Stimulated activated CD8-positive, alpha-beta memory T cell treated with anti-CD3 and anti-CD28 coated beads, Interleukin-7, amount 100 ng/mL, for 4 hours (primary cell): Measurements from ENCODE around the gene ASCC3.

Experiments used
- DNase-seq, 2 donors: peaks; one replicate each; pipeline ENCODE4 v3.0.0-alpha.2; 2020; ENCODE audit warnings: low read depth in 2 of 2

The ASCC3 gene

GRCh38 chr6:100491952-100492670, 389.0 kb downstream of the ASCC3 start:
- DNase-seq = no peak

GRCh38 chr6:100490065-100490464, 391.1 kb downstream of the ASCC3 start:
- no peak for DNase-seq

- DNase-seq = no peak
These were observed 392.9 kb downstream of the ASCC3 start for GRCh38 chr6:100488244-100488643.

- no peak for DNase-seq
These were observed 393.5 kb downstream of the ASCC3 start for GRCh38 chr6:100487638-100488037.

- DNase-seq = no peak
These were observed 395.9 kb downstream of the ASCC3 start for GRCh38 chr6:100485268-100485667.

GRCh38 chr6:100484474-100484873, 396.7 kb downstream of the ASCC3 start:
- no peak for DNase-seq

GRCh38 chr6:100482698-100483097, 398.4 kb downstream of the ASCC3 start:
- no peak for DNase-seq

GRCh38 chr6:100479179-100480035, 401.7 kb downstream of the ASCC3 start:
- DNase-seq = no peak

- no peak for DNase-seq
These were observed 405.4 kb downstream of the ASCC3 start for GRCh38 chr6:100475554-100476320.

GRCh38 chr6:100473182-100473581, 407.9 kb downstream of the ASCC3 start:
- DNase-seq = no peak

- no peak for DNase-seq
These were observed 408.5 kb downstream of the ASCC3 start for GRCh38 chr6:100472674-100473073.

GRCh38 chr6:100470422-100471120, 410.6 kb downstream of the ASCC3 start:
- DNase-seq = no peak

GRCh38 chr6:100469101-100469859, 411.8 kb downstream of the ASCC3 start:
- DNase-seq = no peak

GRCh38 chr6:100468016-100468622, 413.0 kb downstream of the ASCC3 start:
- no peak for DNase-seq

- DNase-seq = no peak
These were observed 413.8 kb downstream of the ASCC3 start for GRCh38 chr6:100467129-100468015.

GRCh38 chr6:100466410-100467128, 414.6 kb downstream of the ASCC3 start:
- DNase-seq = no peak

GRCh38 chr6:100465701-100466409, 415.3 kb downstream of the ASCC3 start:
- no peak for DNase-seq
